Measurements from ENCODE around the gene ZNF839. TPM values are rescaled to one million over a fixed set of nuclear protein-coding genes. Genes with fewer than 3 reads are reported as not detected.

ZNF839 gene
- total and polyA plus RNA-seq, 2 of the 4 experiments (the other 2 are of a cell fraction) = 5.7 to 10.7 TPM

DNA sequence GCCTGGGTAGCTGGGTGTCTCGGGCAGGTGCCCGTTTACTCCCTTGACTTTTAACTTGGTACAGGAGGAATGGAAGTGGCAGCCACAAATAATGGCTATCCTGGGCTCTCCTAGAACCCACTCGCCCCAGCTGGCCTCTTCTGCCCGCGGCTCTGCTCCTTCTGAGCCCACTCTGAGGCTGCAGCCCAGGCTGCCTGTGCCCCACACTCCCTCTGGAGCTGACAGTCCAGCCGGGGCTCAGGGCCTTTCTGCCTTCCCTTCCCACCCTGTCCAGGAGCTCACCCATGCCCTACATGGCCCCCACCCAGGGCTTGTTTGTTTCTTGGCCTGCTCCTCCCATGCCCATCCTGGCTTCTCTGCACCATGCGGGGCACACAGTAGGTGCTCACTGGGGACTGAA is 15.6 kb downstream of the ZNF839 start:
- H3K27me3 ChIP-seq (ENCODE audit: control insufficient read depth, insufficient read depth, low read length) = no peaks in the 10 kb centered on the region
- intact Hi-C loops (cut with micrococcal nuclease) (no loop called here), in situ Hi-C loops (cut with MboI; ENCODE audit: low sequenced_read_pairs) (no loop called here), dilution Hi-C loops (cut with HindIII; ENCODE audit: low sequenced_read_pairs, unreplicated experiment) (no loop called here)
- H3K9ac ChIP-seq (ENCODE audit: low read depth, low read length) = no peak overlapping the region
- no peak overlapping the region for H3K27ac ChIP-seq (ENCODE audit: insufficient read depth, low read length)
- POLR2A ChIA-PET (ENCODE audit: unreplicated experiment) = no interaction called here
- H2BK20ac ChIP-seq (ENCODE audit: low read depth, low read length) = no peak overlapping the region
- no peak overlapping the region for H4K5ac ChIP-seq (ENCODE audit: low read depth, low read length)
- no peak overlapping the region for H2AK5ac ChIP-seq (ENCODE audit: low read depth, low read length)
- no peaks in the 10 kb centered on the region for H3K9me3 ChIP-seq (ENCODE audit: control insufficient read depth, insufficient read depth, low read length)
- whole genome bisulfite sequencing, 2 experiments (ENCODE audit: extremely low coverage in 2 of 2, insufficient read length in 1 of 2) = no CpG with 5 or more reads among the region's 7 CpGs
- H4K20me1 ChIP-seq (ENCODE audit: insufficient read depth, low read length) = no peaks in the 10 kb centered on the region
- H3K4me3 ChIP-seq (ENCODE audit: insufficient read depth, low read depth, low read length) = no peak overlapping the region
- H3K36me3 ChIP-seq (ENCODE audit: control insufficient read depth, insufficient read depth, low read length) = peaks cover 21% of the 10 kb centered on the region
- no peak overlapping the region for H3K18ac ChIP-seq (ENCODE audit: low read depth, low read length)
- CTCF ChIA-PET = no interaction called here
- H4K8ac ChIP-seq (ENCODE audit: low read depth in 2 of 2, low read length in 2 of 2) = no peak overlapping the region
- BruUV-seq (replicated peaks) = no TSS peak
- DNase-seq (no peak), ATAC-seq (ENCODE audit: low read depth) (no peak)
- no peak overlapping the region for H2BK5ac ChIP-seq (ENCODE audit: low read depth, low read length, poor library complexity, severe bottlenecking)
- H3K79me1 ChIP-seq (ENCODE audit: low read depth in 1 of 2, low read length in 2 of 2) = peaks cover 0 to 4% of the 10 kb centered on the region in 2 experiments; a peak in 1 of 4 replicates
- TF ChIP-seq NFE2L2 (IDR thresholded peaks at IDR 0.05; ENCODE audit: low read depth, low read length) = no peak
- TF ChIP-seq MAZ (IDR thresholded peaks at IDR 0.05; ENCODE audit: borderline replicate concordance, low read depth, low read length) = no peak
- no peak for TF ChIP-seq MXI1 (IDR thresholded peaks at IDR 0.05; ENCODE audit: borderline replicate concordance, low read depth, low read length)
- no peak for TF ChIP-seq FOS (IDR thresholded peaks at IDR 0.05; ENCODE audit: low read depth, low read length)
- TF ChIP-seq MAFK (IDR thresholded peaks at IDR 0.05; ENCODE audit: low read depth, low read length) = no peak
- TF ChIP-seq, protein P1, sequence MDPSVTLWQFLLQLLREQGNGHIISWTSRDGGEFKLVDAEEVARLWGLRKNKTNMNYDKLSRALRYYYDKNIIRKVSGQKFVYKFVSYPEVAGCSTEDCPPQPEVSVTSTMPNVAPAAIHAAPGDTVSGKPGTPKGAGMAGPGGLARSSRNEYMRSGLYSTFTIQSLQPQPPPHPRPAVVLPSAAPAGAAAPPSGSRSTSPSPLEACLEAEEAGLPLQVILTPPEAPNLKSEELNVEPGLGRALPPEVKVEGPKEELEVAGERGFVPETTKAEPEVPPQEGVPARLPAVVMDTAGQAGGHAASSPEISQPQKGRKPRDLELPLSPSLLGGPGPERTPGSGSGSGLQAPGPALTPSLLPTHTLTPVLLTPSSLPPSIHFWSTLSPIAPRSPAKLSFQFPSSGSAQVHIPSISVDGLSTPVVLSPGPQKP (IDR thresholded peaks at IDR 0.05; ENCODE audit: borderline replicate concordance, low read depth, low read length) = no peak
- no peak for TF ChIP-seq SMC3 (IDR thresholded peaks at IDR 0.05; ENCODE audit: low read depth, low read length)
- no peak for TF ChIP-seq POLR2A (IDR thresholded peaks at IDR 0.05; ENCODE audit: low read depth, low read length)
- no peak for TF ChIP-seq RCOR1 (IDR thresholded peaks at IDR 0.05; ENCODE audit: insufficient replicate concordance, low read length)
- TF ChIP-seq CEBPB (IDR thresholded peaks at IDR 0.05; ENCODE audit: low read depth, low read length) = no peak
- TF ChIP-seq, protein P2, sequence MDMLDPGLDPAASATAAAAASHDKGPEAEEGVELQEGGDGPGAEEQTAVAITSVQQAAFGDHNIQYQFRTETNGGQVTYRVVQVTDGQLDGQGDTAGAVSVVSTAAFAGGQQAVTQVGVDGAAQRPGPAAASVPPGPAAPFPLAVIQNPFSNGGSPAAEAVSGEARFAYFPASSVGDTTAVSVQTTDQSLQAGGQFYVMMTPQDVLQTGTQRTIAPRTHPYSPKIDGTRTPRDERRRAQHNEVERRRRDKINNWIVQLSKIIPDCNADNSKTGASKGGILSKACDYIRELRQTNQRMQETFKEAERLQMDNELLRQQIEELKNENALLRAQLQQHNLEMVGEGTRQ (IDR thresholded peaks at IDR 0.05; ENCODE audit: low read depth, low read length) = no peak
- TF ChIP-seq RFX5 (IDR thresholded peaks at IDR 0.05; ENCODE audit: low read depth, low read length) = no peak
- TF ChIP-seq, protein P3, sequence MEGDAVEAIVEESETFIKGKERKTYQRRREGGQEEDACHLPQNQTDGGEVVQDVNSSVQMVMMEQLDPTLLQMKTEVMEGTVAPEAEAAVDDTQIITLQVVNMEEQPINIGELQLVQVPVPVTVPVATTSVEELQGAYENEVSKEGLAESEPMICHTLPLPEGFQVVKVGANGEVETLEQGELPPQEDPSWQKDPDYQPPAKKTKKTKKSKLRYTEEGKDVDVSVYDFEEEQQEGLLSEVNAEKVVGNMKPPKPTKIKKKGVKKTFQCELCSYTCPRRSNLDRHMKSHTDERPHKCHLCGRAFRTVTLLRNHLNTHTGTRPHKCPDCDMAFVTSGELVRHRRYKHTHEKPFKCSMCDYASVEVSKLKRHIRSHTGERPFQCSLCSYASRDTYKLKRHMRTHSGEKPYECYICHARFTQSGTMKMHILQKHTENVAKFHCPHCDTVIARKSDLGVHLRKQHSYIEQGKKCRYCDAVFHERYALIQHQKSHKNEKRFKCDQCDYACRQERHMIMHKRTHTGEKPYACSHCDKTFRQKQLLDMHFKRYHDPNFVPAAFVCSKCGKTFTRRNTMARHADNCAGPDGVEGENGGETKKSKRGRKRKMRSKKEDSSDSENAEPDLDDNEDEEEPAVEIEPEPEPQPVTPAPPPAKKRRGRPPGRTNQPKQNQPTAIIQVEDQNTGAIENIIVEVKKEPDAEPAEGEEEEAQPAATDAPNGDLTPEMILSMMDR (conservative IDR thresholded peaks at IDR 0.05; ENCODE audit: low read depth, low read length) = no peak
- no peak for TF ChIP-seq RAD21 (IDR thresholded peaks at IDR 0.05; ENCODE audit: low read length)
- no peak for TF ChIP-seq CHD1 (IDR thresholded peaks at IDR 0.05; ENCODE audit: low read depth, low read length)
- no peak overlapping the region for H3K23ac ChIP-seq (ENCODE audit: low read depth, low read length)
- no peak overlapping the region for H3K4me2 ChIP-seq (ENCODE audit: low read depth, low read length)
- no peak overlapping the region for H2AK9ac ChIP-seq (replicated peaks; ENCODE audit: low read depth, low read length, poor library complexity)
- H3K4ac ChIP-seq (ENCODE audit: low read depth, low read length) = no peak overlapping the region
- H3K4me1 ChIP-seq (ENCODE audit: control insufficient read depth, insufficient read depth, low read length) = no peaks in the 10 kb centered on the region
- H2BK120ac ChIP-seq (ENCODE audit: low read depth, low read length) = no peak overlapping the region
- no peak overlapping the region for H3K14ac ChIP-seq (replicated peaks; ENCODE audit: low read depth, low read length)
- H3K9me1 ChIP-seq (ENCODE audit: insufficient read depth, low read length) = no peaks in the 10 kb centered on the region
- H2AFZ ChIP-seq (replicated peaks; ENCODE audit: low read length, poor library complexity) = no peak overlapping the region
- H4K91ac ChIP-seq (ENCODE audit: insufficient read depth, low read depth, low read length) = no peak overlapping the region
- no peak overlapping the region for H2BK15ac ChIP-seq (ENCODE audit: low read depth, low read length)
- H3K56ac ChIP-seq (ENCODE audit: extremely low read depth, insufficient read depth, low read length) = no peak overlapping the region

All from IMR-90 (cell line).